ENCODE results near the gene LSM7.

GRCh38 chr19:2342656-2343288 lies 14.4 kb upstream of the LSM7 start:
- TF ChIP-seq CTCF (IDR thresholded peaks at IDR 0.05) (no peak), POLR2A (IDR thresholded peaks at IDR 0.05) (no peak)

Data from lower leg skin (tissue), 3 donors.